Dedifferentiated amniotic fluid mesenchymal stem cell (primary cell): Measurements from ENCODE around the gene ZNF595.
A peak's percentile ranks its signal among the peaks of the same experiment; 100 is the strongest.
"Not testable (repeated sequence)": the region's sequence is repeated elsewhere in the genome, so short reads cannot be mapped to it uniquely, and the experiment has no call there.

Experiments used
- DNase-seq: peaks from one replicate; pipeline ENCODE4 v3.0.0-alpha.2; 2016; ENCODE audit errors: extremely low spot score

Gene ZNF595

GRCh38 chr4:86559-87324, 33.6 kb downstream of the ZNF595 start:
- DNase-seq = not testable (repeated sequence)

GRCh38 chr4:98386-98785, 45.3 kb downstream of the ZNF595 start:
- DNase-seq = no peak

GRCh38 chr4:99863-100262, 46.7 kb downstream of the ZNF595 start:
- DNase-seq = no peak

- peak; percentile 9 for DNase-seq
Measured at GRCh38 chr4:107083-107443, 53.9 kb downstream of the ZNF595 start.

GRCh38 chr4:107444-108429, 54.6 kb downstream of the ZNF595 start:
- DNase-seq = peak; percentile 5

GRCh38 chr4:112771-113170, 59.6 kb downstream of the ZNF595 start:
- no peak for DNase-seq

GRCh38 chr4:113732-114131, 60.6 kb downstream of the ZNF595 start:
- DNase-seq = peak; percentile 7

- DNase-seq = peak; percentile 3
Measured at GRCh38 chr4:114149-114548, 61.0 kb downstream of the ZNF595 start.

GRCh38 chr4:116499-116898, 63.4 kb downstream of the ZNF595 start:
- peak; percentile 4 for DNase-seq

GRCh38 chr4:120616-121015, 67.5 kb downstream of the ZNF595 start:
- peak; percentile 13 for DNase-seq

GRCh38 chr4:121408-122084, 68.4 kb downstream of the ZNF595 start:
- peak; percentile 8 for DNase-seq

GRCh38 chr4:123922-124274, 70.8 kb downstream of the ZNF595 start:
- DNase-seq = not testable (repeated sequence)

GRCh38 chr4:124275-125081, 71.4 kb downstream of the ZNF595 start, which contains the start of gene ZNF718:
Gene ZNF718 (plus strand): TSS chr4:124501. CDS start chr4:124671, 170 bp downstream.
- DNase-seq = peak; percentile 99

GRCh38 chr4:125091-125771, 72.1 kb downstream of the ZNF595 start:
- peak; percentile 15 for DNase-seq

- DNase-seq = peak; percentile 9
Measured at GRCh38 chr4:125833-126232, 72.7 kb downstream of the ZNF595 start.

- no peak for DNase-seq
Measured at GRCh38 chr4:132483-132882, 79.4 kb downstream of the ZNF595 start.
